Neural progenitor cell (in vitro differentiated cells): ENCODE data around the gene B4GALNT3. TPM values are rescaled to one million over a fixed set of nuclear protein-coding genes. Genes with fewer than 3 reads are reported as not detected.

ENCODE experiments used
- DNase-seq: peaks from one replicate; pipeline ENCODE4 v3.0.0-alpha.2; 2016; ENCODE audit warnings: low spot score
- H2AFZ ChIP-seq: fragments of 200-600 bp; sonication (generic); replicated peaks from 2 replicates; pipeline ENCODE4 v1.6.1; 2016; ENCODE audit warnings: antibody characterized with exemption
- H3F3A ChIP-seq: fragments of 200-600 bp; sonication (generic); 2 replicates; pipeline ENCODE4 v1.6.1; 2016; ENCODE audit warnings: antibody characterized with exemption, low read depth
- H3K27ac ChIP-seq: fragments of 200-600 bp; sonication (generic); 2 replicates; pipeline ENCODE4 v1.5.1; 2016; ENCODE audit warnings: mild to moderate bottlenecking
- H3K27me3 ChIP-seq: fragments of 200-600 bp; sonication (generic); 2 replicates; pipeline ENCODE4 v1.6.1; 2016; ENCODE audit warnings: mild to moderate bottlenecking, moderate library complexity
- H3K36me3 ChIP-seq: fragments of 200-600 bp; sonication (generic); 2 replicates; pipeline ENCODE4 v1.5.1; 2016
- H3K4me1 ChIP-seq: fragments of 200-600 bp; sonication (generic); 2 replicates; pipeline ENCODE4 v1.6.1; 2016; ENCODE audit warnings: mixed run types
- H3K4me2 ChIP-seq: fragments of 200-600 bp; sonication (generic); 2 replicates; pipeline ENCODE4 v1.6.1; 2016
- H3K4me3 ChIP-seq: fragments of 200-600 bp; sonication (generic); 2 replicates; pipeline ENCODE4 v1.5.1; 2016
- H3K79me2 ChIP-seq: fragments of 200-600 bp; sonication (generic); 2 replicates; pipeline ENCODE4 v1.6.1; 2016; ENCODE audit warnings: low read depth
- H3K9ac ChIP-seq: fragments of 200-600 bp; sonication (generic); 2 replicates; pipeline ENCODE4 v1.6.1; 2016
- H3K9me3 ChIP-seq: fragments of 200-600 bp; sonication (generic); 2 replicates; pipeline ENCODE4 v1.5.1; 2016; ENCODE audit warnings: low read depth
- H4K20me1 ChIP-seq: fragments of 200-600 bp; sonication (generic); 2 replicates; pipeline ENCODE4 v1.6.1; 2016; ENCODE audit warnings: low read depth
- H3K27ac Mint-ChIP-seq: 3 replicates; pipeline ENCODE4 v1.8.0; 2021; ENCODE audit warnings: mixed read lengths
- H3K27me3 Mint-ChIP-seq: 2 replicates; pipeline ENCODE4 v1.8.0; 2022; ENCODE audit warnings: low read depth, mild to moderate bottlenecking, inconsistent platforms, moderate library complexity, mixed read lengths; ENCODE audit not compliant: insufficient read depth
- H3K36me3 Mint-ChIP-seq: 3 replicates; pipeline ENCODE4 v1.8.0; 2021; ENCODE audit warnings: mixed read lengths
- H3K4me1 Mint-ChIP-seq: 3 replicates; pipeline ENCODE4 v1.8.0; 2021; ENCODE audit warnings: mixed read lengths
- H3K4me3 Mint-ChIP-seq: 3 replicates; pipeline ENCODE4 v1.8.0; 2021; ENCODE audit warnings: mild to moderate bottlenecking, moderate library complexity, mixed read lengths
- H3K9me3 Mint-ChIP-seq: 3 replicates; pipeline ENCODE4 v1.8.0; 2020; ENCODE audit warnings: mixed read lengths
- CTCF ChIP-seq: fragments of 200-600 bp; sonication (generic); IDR thresholded peaks from 2 replicates; pipeline ENCODE4 v1.5.1; 2017; ENCODE audit warnings: antibody characterized with exemption, mild to moderate bottlenecking
- EZH2 ChIP-seq: fragments of 200-600 bp; sonication (generic); IDR thresholded peaks from 2 replicates; pipeline ENCODE4 v1.6.1; 2017; ENCODE audit warnings: antibody characterized with exemption, mild to moderate bottlenecking, moderate library complexity
- EZH2phosphoT487 ChIP-seq: fragments of 200-600 bp; sonication (generic); IDR thresholded peaks from 2 replicates; pipeline ENCODE4 v1.6.1; 2017; ENCODE audit warnings: antibody characterized with exemption
- total RNA-seq: library from RNA; depleted of rRNA; stranded (reverse); fragments of >200 nt; gene quantifications from 2 replicates; pipeline ENCODE4 v1.2.3, GENCODE V29; 2015; ENCODE audit warnings: low replicate concordance

Gene B4GALNT3
- total RNA-seq, 1 donor from 2014 or later: 29.0 TPM

GRCh38 chr12:522692-523378 lies 63.1 kb downstream of the B4GALNT3 start:
- Histone ChIP-seq H3K79me2 (peaks cover 5% of the 10 kb centered on the region), H3K9ac (no peak overlapping the region), H2AFZ (no peak overlapping the region), H3K4me1 (peaks cover 17% of the 10 kb centered on the region), H3K36me3 (no peaks in the 10 kb centered on the region), H3K4me2 (no peak overlapping the region), H3K27ac (no peak overlapping the region), H3F3A (no peaks in the 10 kb centered on the region), H3K27me3 (no peaks in the 10 kb centered on the region), H3K4me3 (no peak overlapping the region), H4K20me1 (no peaks in the 10 kb centered on the region), H3K9me3 (no peaks in the 10 kb centered on the region)
- no peaks in the 10 kb centered on the region for H3K36me3 Mint-ChIP-seq
- H3K4me3 Mint-ChIP-seq: no peak overlapping the region
- H3K27ac Mint-ChIP-seq: no peak overlapping the region
- peaks cover 5% of the 10 kb centered on the region for H3K27me3 Mint-ChIP-seq
- no peak for DNase-seq
- TF ChIP-seq CTCF: no peak
- TF ChIP-seq EZH2: no peak
- TF ChIP-seq EZH2phosphoT487: no peak
- H3K4me1 Mint-ChIP-seq: peaks cover 10% of the 10 kb centered on the region
- no peaks in the 10 kb centered on the region for H3K9me3 Mint-ChIP-seq

- Histone ChIP-seq H3K4me2 (no peak overlapping the region), H3K27ac (no peak overlapping the region), H3K4me1 (peaks cover 17% of the 10 kb centered on the region), H3K9me3 (no peaks in the 10 kb centered on the region), H3K36me3 (no peaks in the 10 kb centered on the region), H3K79me2 (peaks cover 5% of the 10 kb centered on the region), H3K9ac (no peak overlapping the region), H2AFZ (no peak overlapping the region), H3F3A (no peaks in the 10 kb centered on the region), H3K27me3 (no peaks in the 10 kb centered on the region), H3K4me3 (no peak overlapping the region), H4K20me1 (no peaks in the 10 kb centered on the region)
- TF ChIP-seq EZH2phosphoT487 (no peak), EZH2 (no peak), CTCF (no peak)
- H3K4me3 Mint-ChIP-seq: no peak overlapping the region
- H3K4me1 Mint-ChIP-seq: peaks cover 10% of the 10 kb centered on the region
- H3K27me3 Mint-ChIP-seq: peaks cover 9% of the 10 kb centered on the region
- peaks cover 4% of the 10 kb centered on the region for H3K9me3 Mint-ChIP-seq
- DNase-seq: no peak
- no peak overlapping the region for H3K27ac Mint-ChIP-seq
- no peaks in the 10 kb centered on the region for H3K36me3 Mint-ChIP-seq
Observed at GRCh38 chr12:524167-524951, 64.6 kb downstream of the B4GALNT3 start.

GRCh38 chr12:526089-526488 lies 66.3 kb downstream of the B4GALNT3 start:
- no peak overlapping the region for H3K9ac ChIP-seq
- H3K9me3 Mint-ChIP-seq: peaks cover 8% of the 10 kb centered on the region
- H3K4me1 ChIP-seq: peaks cover 3% of the 10 kb centered on the region
- H2AFZ ChIP-seq: no peak overlapping the region
- no peaks in the 10 kb centered on the region for H3K9me3 ChIP-seq
- no peaks in the 10 kb centered on the region for H3K27me3 ChIP-seq
- no peak overlapping the region for H3K4me2 ChIP-seq
- H3F3A ChIP-seq: no peaks in the 10 kb centered on the region
- H3K4me3 ChIP-seq: no peak overlapping the region
- H3K79me2 ChIP-seq: peaks cover 5% of the 10 kb centered on the region
- H3K4me1 Mint-ChIP-seq: peaks cover 10% of the 10 kb centered on the region
- H3K27ac Mint-ChIP-seq: no peak overlapping the region
- DNase-seq: no peak
- H3K36me3 ChIP-seq: no peaks in the 10 kb centered on the region
- H3K36me3 Mint-ChIP-seq: no peaks in the 10 kb centered on the region
- H4K20me1 ChIP-seq: no peaks in the 10 kb centered on the region
- TF ChIP-seq EZH2 (no peak), EZH2phosphoT487 (no peak), CTCF (no peak)
- no peak overlapping the region for H3K4me3 Mint-ChIP-seq
- no peak overlapping the region for H3K27ac ChIP-seq
- peaks cover 4% of the 10 kb centered on the region for H3K27me3 Mint-ChIP-seq
